GM10248 (cell line): Measurements from ENCODE around the gene FSTL4.

ENCODE experiments used
- CTCF ChIA-PET: fragments of 300-600 bp; sonication (Branson Sonifier 250); formaldehyde crosslinking; extraction: SDS; loops from one replicate; lab custom pipeline; 2021; ENCODE audit warnings: antibody characterized with exemption; lab: Yijun Ruan, JAX
- POLR2A ChIA-PET: fragments of 350-650 bp; sonication (Branson Sonifier 250); formaldehyde crosslinking; extraction: SDS; loops from one replicate; lab custom pipeline; 2020; ENCODE audit warnings: antibody characterized with exemption; lab: Yijun Ruan, JAX
- DNase-seq: peaks from one replicate; pipeline ENCODE4 v3.0.0; 2012; ENCODE audit errors: extremely low spot score
- CTCF ChIP-seq: IDR thresholded peaks from 2 replicates; pipeline ENCODE4 v1.5.1; 2012; ENCODE audit warnings: mild to moderate bottlenecking, low read depth; ENCODE audit errors: extremely low read depth, missing control alignments, control extremely low read depth

Gene FSTL4

GRCh38 chr5:133299728-133300127, 312.6 kb downstream of the FSTL4 start:
- CTCF ChIA-PET, result interaction anchor here (1.0 to 1.3 kb wide), 3 partner anchors 9 to 60 kb away, joined by 3 read pairs; no protein-coding TSS in a partner anchor
- POLR2A ChIA-PET, result no interaction called here
- TF ChIP-seq CTCF, result no peak
- DNase-seq, result no peak

- TF ChIP-seq CTCF, result no peak
- DNase-seq, result no peak
- CTCF ChIA-PET, result no interaction called here
- POLR2A ChIA-PET, result no interaction called here
Measured at GRCh38 chr5:133299021-133299420, 313.3 kb downstream of the FSTL4 start.

DNA sequence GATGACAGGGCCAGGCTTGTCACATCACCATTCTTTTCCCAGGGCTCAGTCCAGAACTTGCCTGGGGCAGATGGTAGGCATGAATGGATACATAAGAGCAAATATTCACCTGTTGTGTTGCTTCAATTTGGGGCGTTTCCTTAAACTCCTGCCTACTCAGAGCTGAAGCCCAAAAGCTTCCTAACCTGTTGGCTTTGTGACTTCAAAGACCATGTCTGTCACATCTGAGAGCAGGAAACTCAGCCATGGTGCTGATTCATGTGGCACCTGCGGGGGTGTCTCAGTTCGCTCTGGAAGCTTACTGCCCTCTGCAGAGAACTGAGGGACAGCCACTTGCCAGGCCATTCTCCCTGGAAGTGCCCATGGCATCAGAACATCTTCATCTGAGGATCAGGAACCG, 313.9 kb downstream of the FSTL4 start:
- no peak for DNase-seq
- ChIA-PET POLR2A (no interaction called here), CTCF (interaction anchor here (1.1 kb wide), 2 partner anchors 9 to 187 kb away, joined by 3 to 4 read pairs; no protein-coding TSS in a partner anchor)
- TF ChIP-seq CTCF, result no peak

DNA sequence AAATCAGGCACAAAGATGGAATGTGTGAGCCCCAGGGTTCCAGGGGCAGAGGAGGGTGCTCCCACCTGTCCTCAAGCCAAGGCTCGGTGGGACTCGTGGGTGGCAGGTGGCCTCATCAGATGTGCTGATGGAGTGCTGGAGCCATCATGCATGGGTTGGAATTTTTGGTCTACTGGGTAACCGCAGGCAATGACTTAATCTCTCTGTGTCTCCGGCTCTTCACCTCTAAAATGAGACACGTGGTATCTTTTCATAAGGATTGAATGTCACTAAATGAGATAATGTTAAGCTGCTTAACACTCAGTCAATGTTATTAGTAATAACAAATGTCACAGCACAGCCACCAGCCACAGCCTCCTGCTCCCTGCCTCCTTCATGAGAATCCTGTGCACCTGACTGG, 315.0 kb downstream of the FSTL4 start:
- no peak for DNase-seq
- ChIA-PET POLR2A (no interaction called here), CTCF (no interaction called here)
- no peak for TF ChIP-seq CTCF

GRCh38 chr5:133296624-133297023, 315.7 kb downstream of the FSTL4 start:
- DNase-seq, result no peak
- no peak for TF ChIP-seq CTCF
- CTCF ChIA-PET, result interaction anchor here (0.9 kb wide), 1 partner anchor 9 kb away, joined by 3 read pairs; no protein-coding TSS in a partner anchor
- POLR2A ChIA-PET, result no interaction called here

- DNase-seq, result no peak
- CTCF ChIA-PET, result no interaction called here
- POLR2A ChIA-PET, result no interaction called here
- no peak for TF ChIP-seq CTCF
Measured at GRCh38 chr5:133295520-133295919, 316.8 kb downstream of the FSTL4 start.

- POLR2A ChIA-PET, result no interaction called here
Measured at GRCh38 chr5:133294380-133294779, 318.0 kb downstream of the FSTL4 start.

More at GRCh38 chr5:133294380-133294779, 318.0 kb downstream of the FSTL4 start:
- TF ChIP-seq CTCF, result no peak
- no peak for DNase-seq
- CTCF ChIA-PET, result no interaction called here
